ENCODE measurements around the gene COL13A1. TPM values are rescaled to one million over a fixed set of nuclear protein-coding genes. Genes with fewer than 3 reads are reported as not detected.
A peak's percentile ranks its signal among the peaks of the same experiment; 100 is the strongest.

The COL13A1 gene
- total RNA-seq, 4 donors from 2014 or later: 1.2 to 4.2 (median 2.6) TPM

- no peak for DNase-seq (ENCODE audit: extremely low spot score)
- WGBS: 90% methylated on average over 11 of the region's 11 CpGs
- Histone ChIP-seq H3K4me3 (no peak overlapping the region), H3K36me3 (no peaks in the 10 kb centered on the region), H3K27me3 (no peaks in the 10 kb centered on the region), H3K4me1 (peaks cover 0 to 44% (median 17%) of the 10 kb centered on the region in 4 donors), H3K27ac (replicated peaks in 1 of 4) (no peak overlapping the region), H3K9me3 (no peaks in the 10 kb centered on the region)
- TF ChIP-seq CTCF (IDR thresholded peaks at IDR 0.05) (no peak), POLR2A (IDR thresholded peaks at IDR 0.05; ENCODE audit: low read depth) (no peak), EP300 (IDR thresholded peaks at IDR 0.05) (no peak), POLR2AphosphoS5 (IDR thresholded peaks at IDR 0.05) (no peak)
- intact Hi-C loops (cut with DNase I): no loop called here
Observed at GRCh38 chr10:69838853-69839252, 37.1 kb downstream of the COL13A1 start.

- 52% methylated on average over 12 of the region's 17 CpGs for WGBS
- no peak for DNase-seq (ENCODE audit: extremely low spot score)
- Histone ChIP-seq H3K27me3 (no peaks in the 10 kb centered on the region), H3K27ac (replicated peaks in 1 of 4) (no peak overlapping the region), H3K4me1 (peaks cover 0 to 44% (median 17%) of the 10 kb centered on the region in 4 donors), H3K9me3 (no peaks in the 10 kb centered on the region), H3K36me3 (no peaks in the 10 kb centered on the region), H3K4me3 (no peak overlapping the region)
- no peak for TF ChIP-seq CTCF (IDR thresholded peaks at IDR 0.05)
- TF ChIP-seq POLR2A (IDR thresholded peaks at IDR 0.05; ENCODE audit: low read depth): no peak
- TF ChIP-seq EP300 (IDR thresholded peaks at IDR 0.05): no peak
- TF ChIP-seq POLR2AphosphoS5 (IDR thresholded peaks at IDR 0.05): peak in 1 of 2 donors; percentile 12
- intact Hi-C loops (cut with DNase I): no loop called here
Observed at GRCh38 chr10:69839696-69840345, 38.1 kb downstream of the COL13A1 start.

- intact Hi-C loops (cut with DNase I): no loop called here
- peaks cover 4 to 50% (median 23%) of the 10 kb centered on the region in 4 donors for H3K4me1 ChIP-seq
- no peak overlapping the region for H3K4me3 ChIP-seq
- no peak for DNase-seq (ENCODE audit: extremely low spot score)
- no peaks in the 10 kb centered on the region for H3K36me3 ChIP-seq
- no peaks in the 10 kb centered on the region for H3K27me3 ChIP-seq
- no peak overlapping the region for H3K27ac ChIP-seq (replicated peaks in 1 of 4)
- H3K9me3 ChIP-seq: no peaks in the 10 kb centered on the region
- 92% methylated on average over 5 of the region's 9 CpGs for WGBS
- TF ChIP-seq CTCF (IDR thresholded peaks at IDR 0.05): no peak
- TF ChIP-seq EP300 (IDR thresholded peaks at IDR 0.05): no peak
- TF ChIP-seq POLR2A (IDR thresholded peaks at IDR 0.05; ENCODE audit: low read depth): no peak
- no peak for TF ChIP-seq POLR2AphosphoS5 (IDR thresholded peaks at IDR 0.05)
Observed at GRCh38 chr10:69840773-69841172, 39.1 kb downstream of the COL13A1 start.

GRCh38 chr10:69842020-69842419 is 40.3 kb downstream of the COL13A1 start:
- intact Hi-C loops (cut with DNase I): no loop called here
- Histone ChIP-seq H3K36me3 (no peaks in the 10 kb centered on the region), H3K4me1 (peaks cover 10 to 61% (median 35%) of the 10 kb centered on the region in 4 donors), H3K27me3 (no peaks in the 10 kb centered on the region), H3K9me3 (no peaks in the 10 kb centered on the region), H3K4me3 (no peak overlapping the region), H3K27ac (replicated peaks in 1 of 4) (peak overlapping the region in 1 of 4 donors; percentile 24)
- TF ChIP-seq POLR2A (IDR thresholded peaks at IDR 0.05; ENCODE audit: low read depth) (no peak), CTCF (IDR thresholded peaks at IDR 0.05) (no peak), EP300 (IDR thresholded peaks at IDR 0.05) (no peak), POLR2AphosphoS5 (IDR thresholded peaks at IDR 0.05) (no peak)
- DNase-seq (ENCODE audit: extremely low spot score): no peak
- WGBS: 82% methylated on average over 8 of the region's 8 CpGs

GRCh38 chr10:69842882-69843281 is 41.2 kb downstream of the COL13A1 start:
- 63% methylated on average over 8 of the region's 10 CpGs for WGBS
- H3K27ac ChIP-seq (replicated peaks in 1 of 4): peak overlapping the region in 1 of 4 donors; percentile 24
- H3K4me1 ChIP-seq: peaks cover 10 to 61% (median 35%) of the 10 kb centered on the region in 4 donors
- H3K36me3 ChIP-seq: no peaks in the 10 kb centered on the region
- H3K9me3 ChIP-seq: no peaks in the 10 kb centered on the region
- no peak for TF ChIP-seq POLR2AphosphoS5 (IDR thresholded peaks at IDR 0.05)
- TF ChIP-seq CTCF (IDR thresholded peaks at IDR 0.05): no peak
- no peak for TF ChIP-seq EP300 (IDR thresholded peaks at IDR 0.05)
- TF ChIP-seq POLR2A (IDR thresholded peaks at IDR 0.05; ENCODE audit: low read depth): no peak
- intact Hi-C loops (cut with DNase I): no loop called here
- H3K27me3 ChIP-seq: no peaks in the 10 kb centered on the region
- DNase-seq (ENCODE audit: extremely low spot score): no peak
- no peak overlapping the region for H3K4me3 ChIP-seq
